Gastroesophageal sphincter (tissue), 3 donors: Measurements from ENCODE around the gene PRDM2.

Source experiments
- CTCF ChIP-seq, 4 experiments: fragments of 200-600 bp in 2 of 4; fragments of 450-650 bp in 2 of 4; sonication (generic) in 1 of 4; IDR thresholded peaks; one replicate each; pipeline ENCODE4 v1.5.1; 2017 to 2019; ENCODE audit warnings: antibody characterized with exemption in 4 of 4, mild to moderate bottlenecking in 2 of 4, moderate library complexity in 2 of 4
- POLR2A ChIP-seq, 2 donors: fragments of 450-650 bp; IDR thresholded peaks; one replicate each; pipeline ENCODE4 v1.6.1; 2017; ENCODE audit warnings: antibody characterized with exemption in 2 of 2, mild to moderate bottlenecking in 2 of 2, moderate library complexity in 1 of 2
- POLR2AphosphoS5 ChIP-seq: sonication (generic); formaldehyde crosslinking; IDR thresholded peaks from one replicate; pipeline ENCODE4 v1.6.1; 2017; ENCODE audit warnings: antibody characterized with exemption

- no peak for TF ChIP-seq CTCF (IDR thresholded peaks at IDR 0.05)
- no peak for TF ChIP-seq POLR2A (IDR thresholded peaks at IDR 0.05)
- TF ChIP-seq POLR2AphosphoS5 = no peak
Observed at GRCh38 chr1:13864760-13865159, 164.8 kb downstream of the PRDM2 start.
